Measurements from ENCODE around the gene CHTF18.

Gene CHTF18

GRCh38 chr16:779561-779960 lies 8.9 kb upstream of the CHTF18 start:
- TF ChIP-seq POLR2AphosphoS5 (IDR thresholded peaks at IDR 0.05; ENCODE audit: low read depth, low read length) (no peak), POU2F2 (IDR thresholded peaks at IDR 0.05; ENCODE audit: low read depth, low read length) (no peak), TAF1 (IDR thresholded peaks at IDR 0.05; ENCODE audit: low read depth, low read length) (no peak), SPI1 (IDR thresholded peaks at IDR 0.05; ENCODE audit: low read depth, low read length) (no peak), POLR2A (IDR thresholded peaks at IDR 0.05; ENCODE audit: low read depth, low read length) (no peak), PAX5 (IDR thresholded peaks at IDR 0.05; ENCODE audit: insufficient read depth, low read length, severe bottlenecking) (no peak)
- FAIRE-seq (no peak), DNase-seq (ENCODE audit: insufficient read length, low spot score) (no peak)

- FAIRE-seq (no peak), DNase-seq (ENCODE audit: insufficient read length, low spot score) (no peak)
- TF ChIP-seq TAF1 (IDR thresholded peaks at IDR 0.05; ENCODE audit: low read depth, low read length) = no peak
- no peak for TF ChIP-seq PAX5 (IDR thresholded peaks at IDR 0.05; ENCODE audit: insufficient read depth, low read length, severe bottlenecking)
- no peak for TF ChIP-seq POU2F2 (IDR thresholded peaks at IDR 0.05; ENCODE audit: low read depth, low read length)
- TF ChIP-seq POLR2AphosphoS5 (IDR thresholded peaks at IDR 0.05; ENCODE audit: low read depth, low read length) = no peak
- TF ChIP-seq SPI1 (IDR thresholded peaks at IDR 0.05; ENCODE audit: low read depth, low read length) = no peak
- no peak for TF ChIP-seq POLR2A (IDR thresholded peaks at IDR 0.05; ENCODE audit: low read depth, low read length)
These were observed 8.1 kb upstream of the CHTF18 start for GRCh38 chr16:780296-780695.

- TF ChIP-seq POLR2AphosphoS5 (IDR thresholded peaks at IDR 0.05; ENCODE audit: low read depth, low read length) (no peak), SPI1 (IDR thresholded peaks at IDR 0.05; ENCODE audit: low read depth, low read length) (no peak), TAF1 (IDR thresholded peaks at IDR 0.05; ENCODE audit: low read depth, low read length) (no peak), POU2F2 (IDR thresholded peaks at IDR 0.05; ENCODE audit: low read depth, low read length) (no peak), PAX5 (IDR thresholded peaks at IDR 0.05; ENCODE audit: insufficient read depth, low read length, severe bottlenecking) (no peak), POLR2A (IDR thresholded peaks at IDR 0.05; ENCODE audit: low read depth, low read length) (no peak)
- FAIRE-seq = no peak
- no peak for DNase-seq (ENCODE audit: insufficient read length, low spot score)
These were observed 6.9 kb upstream of the CHTF18 start for GRCh38 chr16:781346-782010.

GRCh38 chr16:782258-782657 lies 6.2 kb upstream of the CHTF18 start:
- DNase-seq (ENCODE audit: insufficient read length, low spot score) (no peak), FAIRE-seq (no peak)
- TF ChIP-seq SPI1 (IDR thresholded peaks at IDR 0.05; ENCODE audit: low read depth, low read length) (no peak), POLR2AphosphoS5 (IDR thresholded peaks at IDR 0.05; ENCODE audit: low read depth, low read length) (no peak), POLR2A (IDR thresholded peaks at IDR 0.05; ENCODE audit: low read depth, low read length) (no peak; the same call in 1 of the 2 replicates), POU2F2 (IDR thresholded peaks at IDR 0.05; ENCODE audit: low read depth, low read length) (no peak), PAX5 (IDR thresholded peaks at IDR 0.05; ENCODE audit: insufficient read depth, low read length, severe bottlenecking) (no peak), TAF1 (IDR thresholded peaks at IDR 0.05; ENCODE audit: low read depth, low read length) (no peak)

GRCh38 chr16:782766-783403 lies 5.5 kb upstream of the CHTF18 start:
- DNase-seq (ENCODE audit: insufficient read length, low spot score) (no peak), FAIRE-seq (no peak)
- no peak for TF ChIP-seq TAF1 (IDR thresholded peaks at IDR 0.05; ENCODE audit: low read depth, low read length)
- no peak for TF ChIP-seq SPI1 (IDR thresholded peaks at IDR 0.05; ENCODE audit: low read depth, low read length)
- no peak for TF ChIP-seq POU2F2 (IDR thresholded peaks at IDR 0.05; ENCODE audit: low read depth, low read length)
- no peak for TF ChIP-seq POLR2A (IDR thresholded peaks at IDR 0.05; ENCODE audit: low read depth, low read length)
- no peak for TF ChIP-seq PAX5 (IDR thresholded peaks at IDR 0.05; ENCODE audit: insufficient read depth, low read length, severe bottlenecking)
- TF ChIP-seq POLR2AphosphoS5 (IDR thresholded peaks at IDR 0.05; ENCODE audit: low read depth, low read length) = no peak

- no peak for DNase-seq (ENCODE audit: insufficient read length, low spot score)
- no peak for TF ChIP-seq POU2F2 (IDR thresholded peaks at IDR 0.05; ENCODE audit: low read depth, low read length)
- TF ChIP-seq POLR2AphosphoS5 (IDR thresholded peaks at IDR 0.05; ENCODE audit: low read depth, low read length) = no peak
- no peak for FAIRE-seq
These were observed 4.8 kb upstream of the CHTF18 start for GRCh38 chr16:783404-784161.

GRCh38 chr16:784431-784830 lies 4.0 kb upstream of the CHTF18 start:
- TF ChIP-seq PAX5 (IDR thresholded peaks at IDR 0.05; ENCODE audit: insufficient read depth, low read length, severe bottlenecking) (no peak), POLR2AphosphoS5 (IDR thresholded peaks at IDR 0.05; ENCODE audit: low read depth, low read length) (no peak), POLR2A (IDR thresholded peaks at IDR 0.05; ENCODE audit: low read depth, low read length) (no peak), POU2F2 (IDR thresholded peaks at IDR 0.05; ENCODE audit: low read depth, low read length) (no peak), SPI1 (IDR thresholded peaks at IDR 0.05; ENCODE audit: low read depth, low read length) (no peak), TAF1 (IDR thresholded peaks at IDR 0.05; ENCODE audit: low read depth, low read length) (no peak)
- DNase-seq (ENCODE audit: insufficient read length, low spot score) (no peak), FAIRE-seq (no peak)

- FAIRE-seq = peak; percentile 88
- TF ChIP-seq TAF1 (IDR thresholded peaks at IDR 0.05; ENCODE audit: low read depth, low read length) (no peak), PAX5 (IDR thresholded peaks at IDR 0.05; ENCODE audit: insufficient read depth, low read length, severe bottlenecking) (no peak), SPI1 (IDR thresholded peaks at IDR 0.05; ENCODE audit: low read depth, low read length) (no peak), POLR2A (IDR thresholded peaks at IDR 0.05; ENCODE audit: low read depth, low read length) (no peak), POU2F2 (IDR thresholded peaks at IDR 0.05; ENCODE audit: low read depth, low read length) (no peak), POLR2AphosphoS5 (IDR thresholded peaks at IDR 0.05; ENCODE audit: low read depth, low read length) (no peak)
- DNase-seq (ENCODE audit: insufficient read length, low spot score) = peak; percentile 81
These were observed 2.6 kb upstream of the CHTF18 start for GRCh38 chr16:785563-786535.

Measured in GM12891 (cell line).